NB4 (cell line): Measurements from ENCODE around the gene NRCAM.

Source experiments
- DNase-seq: peaks from one replicate; pipeline ENCODE4 v3.0.0; 2010; ENCODE audit warnings: low read depth
- H3K4me3 ChIP-seq: one replicate; pipeline ENCODE4 v1.5.1; 2011; ENCODE audit warnings: mild to moderate bottlenecking, low read depth, low read length, moderate library complexity
- CTCF ChIP-seq: IDR thresholded peaks from one replicate; pipeline ENCODE4 v1.5.1; 2012; ENCODE audit warnings: low read depth, low read length
- MAX ChIP-seq: IDR thresholded peaks from 2 replicates; pipeline ENCODE4 v1.6.1; 2011; ENCODE audit warnings: low read depth, low read length
- MYC ChIP-seq: IDR thresholded peaks from 2 replicates; pipeline ENCODE4 v1.6.1; 2011; ENCODE audit warnings: low read depth, low read length
- POLR2A ChIP-seq: IDR thresholded peaks from 2 replicates; pipeline ENCODE4 v1.6.1; 2011; ENCODE audit warnings: mild to moderate bottlenecking; ENCODE audit not compliant: insufficient read length; ENCODE audit errors: extremely low read depth

Gene NRCAM

DNA sequence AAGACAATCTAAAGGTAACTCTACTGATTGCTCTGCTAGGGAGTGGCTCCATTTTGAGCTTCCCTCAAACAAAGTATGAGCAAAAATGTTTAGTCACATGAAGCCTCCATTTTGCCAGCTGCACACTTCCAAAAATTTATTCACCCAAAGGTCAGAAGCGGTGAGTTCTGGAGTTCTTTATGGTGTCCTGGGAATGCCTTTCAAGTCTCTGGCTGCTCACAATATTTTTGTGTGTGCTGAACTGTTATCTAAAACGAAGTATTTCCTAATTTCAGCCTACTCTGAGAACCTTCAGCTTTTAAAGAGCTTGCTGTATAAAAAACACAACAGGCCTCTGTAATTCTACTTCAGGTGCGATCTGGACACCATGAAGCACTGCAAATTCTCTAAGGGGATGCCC is 15.6 kb downstream of the NRCAM start:
- no peak for DNase-seq
- no peak overlapping the region for H3K4me3 ChIP-seq
- no peak for TF ChIP-seq CTCF
- no peak for TF ChIP-seq MAX
- no peak for TF ChIP-seq POLR2A
- TF ChIP-seq MYC: no peak

DNA sequence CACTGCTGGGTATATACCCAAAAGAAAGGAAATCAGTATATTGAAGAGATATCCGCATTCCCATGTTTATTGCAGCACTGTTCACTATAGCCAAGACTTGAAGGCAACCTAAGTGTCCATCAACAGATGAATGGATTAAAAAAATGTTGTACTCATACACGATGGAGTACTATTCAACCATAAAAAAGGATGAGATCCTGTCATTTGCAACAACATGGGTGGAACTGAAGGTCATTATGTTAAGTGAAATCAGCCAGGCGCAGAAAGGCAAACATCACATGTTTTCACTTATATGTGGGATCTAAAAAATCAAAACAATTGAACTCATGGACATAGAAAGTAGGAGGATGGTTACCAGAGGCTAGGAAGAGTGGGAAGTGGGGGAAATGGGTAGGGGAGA is 19.3 kb downstream of the NRCAM start:
- DNase-seq: no peak
- TF ChIP-seq MYC: no peak
- TF ChIP-seq MAX: no peak
- no peak for TF ChIP-seq CTCF
- TF ChIP-seq POLR2A: no peak
- no peak overlapping the region for H3K4me3 ChIP-seq

- no peak overlapping the region for H3K4me3 ChIP-seq
- no peak for DNase-seq
- TF ChIP-seq MAX: no peak
Measured at GRCh38 chr7:108434010-108434409, 22.2 kb downstream of the NRCAM start.

GRCh38 chr7:108431099-108431498 is 25.1 kb downstream of the NRCAM start:
- DNase-seq: no peak
- no peak overlapping the region for H3K4me3 ChIP-seq
- TF ChIP-seq CTCF (no peak), MAX (no peak), MYC (no peak), POLR2A (no peak)

- H3K4me3 ChIP-seq: no peak overlapping the region
- no peak for DNase-seq
Measured at GRCh38 chr7:108430664-108431063, 25.6 kb downstream of the NRCAM start.

GRCh38 chr7:108427766-108428165 is 28.5 kb downstream of the NRCAM start:
- DNase-seq: no peak
- no peak for TF ChIP-seq POLR2A
- no peak for TF ChIP-seq MAX
- TF ChIP-seq CTCF: no peak
- TF ChIP-seq MYC: no peak
- no peak overlapping the region for H3K4me3 ChIP-seq

More at GRCh38 chr7:108430664-108431063, 25.6 kb downstream of the NRCAM start:
- no peak for TF ChIP-seq CTCF
- no peak for TF ChIP-seq MYC
- TF ChIP-seq POLR2A: no peak
- no peak for TF ChIP-seq MAX
